HL-60 (cell line): ENCODE measurements around the gene SEC14L1.

Source experiments
- CTCF ChIP-seq: IDR thresholded peaks from one replicate; pipeline ENCODE4 v1.5.1; 2011; ENCODE audit warnings: low read length, control low read depth, inconsistent platforms; ENCODE audit not compliant: insufficient read depth
- GABPA ChIP-seq: IDR thresholded peaks from 2 replicates; pipeline ENCODE4 v1.6.1; 2012; ENCODE audit warnings: low read depth
- POLR2AphosphoS5 ChIP-seq: IDR thresholded peaks from 2 replicates; pipeline ENCODE4 v1.6.1; 2012; ENCODE audit warnings: low read depth
- REST ChIP-seq: IDR thresholded peaks from 2 replicates; pipeline ENCODE4 v1.6.1; 2012; ENCODE audit warnings: low read depth; ENCODE audit not compliant: insufficient replicate concordance
- SPI1 ChIP-seq: IDR thresholded peaks from 2 replicates; pipeline ENCODE4 v1.6.1; 2012; ENCODE audit warnings: low read depth, mild to moderate bottlenecking, borderline replicate concordance

- no peak for TF ChIP-seq CTCF
- no peak for TF ChIP-seq POLR2AphosphoS5
- no peak for TF ChIP-seq REST
- no peak for TF ChIP-seq SPI1
- no peak for TF ChIP-seq GABPA
Observed at GRCh38 chr17:77144227-77144626, 3.5 kb downstream of the SEC14L1 start.
